Breast epithelium (tissue), 3 donors: ENCODE data around the gene ZNF438.

Source experiments
- POLR2A ChIP-seq: fragments of 450-650 bp; IDR thresholded peaks from one replicate; pipeline ENCODE4 v1.6.1; 2016; ENCODE audit warnings: antibody characterized with exemption, mild to moderate bottlenecking, moderate library complexity
- TF ChIP-seq, protein P1 (sequence below), 3 donors: fragments of 450-650 bp; IDR thresholded peaks; one replicate each; pipeline ENCODE4 v1.5.1; 2016 to 2017; ENCODE audit warnings: antibody characterized with exemption in 3 of 3, mild to moderate bottlenecking in 3 of 3, moderate library complexity in 3 of 3

DNA sequence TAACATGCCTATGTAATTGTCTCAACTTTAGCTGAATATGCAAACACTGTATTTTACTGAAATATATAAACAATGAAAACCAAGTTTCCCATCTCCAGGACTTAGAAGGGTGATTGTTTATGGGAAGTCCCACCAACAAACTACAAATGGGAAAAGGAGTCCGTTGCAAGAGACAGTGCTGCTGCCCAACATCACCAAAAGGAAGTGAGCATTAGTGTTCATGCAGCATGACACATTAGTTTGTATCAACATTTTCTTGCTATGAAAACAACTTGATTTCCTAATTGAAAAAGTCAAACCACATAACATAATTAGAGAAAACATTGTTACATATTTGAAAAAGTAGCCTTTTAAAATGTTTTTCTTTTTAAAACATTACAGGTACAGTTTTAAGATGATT is 138.5 kb downstream of the ZNF438 start:
- TF ChIP-seq, protein P1, sequence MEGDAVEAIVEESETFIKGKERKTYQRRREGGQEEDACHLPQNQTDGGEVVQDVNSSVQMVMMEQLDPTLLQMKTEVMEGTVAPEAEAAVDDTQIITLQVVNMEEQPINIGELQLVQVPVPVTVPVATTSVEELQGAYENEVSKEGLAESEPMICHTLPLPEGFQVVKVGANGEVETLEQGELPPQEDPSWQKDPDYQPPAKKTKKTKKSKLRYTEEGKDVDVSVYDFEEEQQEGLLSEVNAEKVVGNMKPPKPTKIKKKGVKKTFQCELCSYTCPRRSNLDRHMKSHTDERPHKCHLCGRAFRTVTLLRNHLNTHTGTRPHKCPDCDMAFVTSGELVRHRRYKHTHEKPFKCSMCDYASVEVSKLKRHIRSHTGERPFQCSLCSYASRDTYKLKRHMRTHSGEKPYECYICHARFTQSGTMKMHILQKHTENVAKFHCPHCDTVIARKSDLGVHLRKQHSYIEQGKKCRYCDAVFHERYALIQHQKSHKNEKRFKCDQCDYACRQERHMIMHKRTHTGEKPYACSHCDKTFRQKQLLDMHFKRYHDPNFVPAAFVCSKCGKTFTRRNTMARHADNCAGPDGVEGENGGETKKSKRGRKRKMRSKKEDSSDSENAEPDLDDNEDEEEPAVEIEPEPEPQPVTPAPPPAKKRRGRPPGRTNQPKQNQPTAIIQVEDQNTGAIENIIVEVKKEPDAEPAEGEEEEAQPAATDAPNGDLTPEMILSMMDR (IDR thresholded peaks at IDR 0.05) = no peak
- TF ChIP-seq POLR2A = no peak
